A172 (cell line): ENCODE results near the gene CAPRIN2. TPM values are rescaled to one million over a fixed set of nuclear protein-coding genes. Genes with fewer than 3 reads are reported as not detected.

ENCODE experiments used
- DNase-seq: peaks from one replicate; pipeline ENCODE4 v3.0.0-alpha.2; 2015; ENCODE audit warnings: low spot score
- total RNA-seq: library from RNA; depleted of rRNA; stranded (reverse); fragments of >200 nt; shearing (Covaris generic); gene quantifications from 2 replicates; pipeline ENCODE4 v1.2.3, GENCODE V29; 2014; rRNA removed

The CAPRIN2 gene, protein sequence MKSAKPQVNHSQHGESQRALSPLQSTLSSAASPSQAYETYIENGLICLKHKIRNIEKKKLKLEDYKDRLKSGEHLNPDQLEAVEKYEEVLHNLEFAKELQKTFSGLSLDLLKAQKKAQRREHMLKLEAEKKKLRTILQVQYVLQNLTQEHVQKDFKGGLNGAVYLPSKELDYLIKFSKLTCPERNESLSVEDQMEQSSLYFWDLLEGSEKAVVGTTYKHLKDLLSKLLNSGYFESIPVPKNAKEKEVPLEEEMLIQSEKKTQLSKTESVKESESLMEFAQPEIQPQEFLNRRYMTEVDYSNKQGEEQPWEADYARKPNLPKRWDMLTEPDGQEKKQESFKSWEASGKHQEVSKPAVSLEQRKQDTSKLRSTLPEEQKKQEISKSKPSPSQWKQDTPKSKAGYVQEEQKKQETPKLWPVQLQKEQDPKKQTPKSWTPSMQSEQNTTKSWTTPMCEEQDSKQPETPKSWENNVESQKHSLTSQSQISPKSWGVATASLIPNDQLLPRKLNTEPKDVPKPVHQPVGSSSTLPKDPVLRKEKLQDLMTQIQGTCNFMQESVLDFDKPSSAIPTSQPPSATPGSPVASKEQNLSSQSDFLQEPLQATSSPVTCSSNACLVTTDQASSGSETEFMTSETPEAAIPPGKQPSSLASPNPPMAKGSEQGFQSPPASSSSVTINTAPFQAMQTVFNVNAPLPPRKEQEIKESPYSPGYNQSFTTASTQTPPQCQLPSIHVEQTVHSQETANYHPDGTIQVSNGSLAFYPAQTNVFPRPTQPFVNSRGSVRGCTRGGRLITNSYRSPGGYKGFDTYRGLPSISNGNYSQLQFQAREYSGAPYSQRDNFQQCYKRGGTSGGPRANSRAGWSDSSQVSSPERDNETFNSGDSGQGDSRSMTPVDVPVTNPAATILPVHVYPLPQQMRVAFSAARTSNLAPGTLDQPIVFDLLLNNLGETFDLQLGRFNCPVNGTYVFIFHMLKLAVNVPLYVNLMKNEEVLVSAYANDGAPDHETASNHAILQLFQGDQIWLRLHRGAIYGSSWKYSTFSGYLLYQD
- 21.9 and 29.3 TPM in 2 replicates for total RNA-seq

GRCh38 chr12:30754750-30755394, at the start of gene CAPRIN2:
TSS of gene CAPRIN2 (minus strand) at chr12:30754951. CDS start at chr12:30753520, 1,431 bp downstream.
- DNase-seq: peak; percentile 83

GRCh38 chr12:30797689-30798088, 42.9 kb upstream of the CAPRIN2 start:
- no peak for DNase-seq

GRCh38 chr12:30796891-30797371, 42.2 kb upstream of the CAPRIN2 start:
- DNase-seq: peak; percentile 70

- peak; percentile 32 for DNase-seq
Observed at GRCh38 chr12:30796313-30796780, 41.6 kb upstream of the CAPRIN2 start.

- peak; percentile 55 for DNase-seq
Observed at GRCh38 chr12:30795410-30796312, 40.9 kb upstream of the CAPRIN2 start.

- peak; percentile 99 for DNase-seq
Observed at GRCh38 chr12:30794591-30795409, 40.0 kb upstream of the CAPRIN2 start.

GRCh38 chr12:30794020-30794419, 39.3 kb upstream of the CAPRIN2 start:
- peak; percentile 50 for DNase-seq

GRCh38 chr12:30792648-30793499, 38.1 kb upstream of the CAPRIN2 start:
- peak; percentile 56 for DNase-seq

- no peak for DNase-seq
Observed at GRCh38 chr12:30792085-30792484, 37.3 kb upstream of the CAPRIN2 start.

GRCh38 chr12:30788754-30789153, 34.0 kb upstream of the CAPRIN2 start:
- no peak for DNase-seq

DNA sequence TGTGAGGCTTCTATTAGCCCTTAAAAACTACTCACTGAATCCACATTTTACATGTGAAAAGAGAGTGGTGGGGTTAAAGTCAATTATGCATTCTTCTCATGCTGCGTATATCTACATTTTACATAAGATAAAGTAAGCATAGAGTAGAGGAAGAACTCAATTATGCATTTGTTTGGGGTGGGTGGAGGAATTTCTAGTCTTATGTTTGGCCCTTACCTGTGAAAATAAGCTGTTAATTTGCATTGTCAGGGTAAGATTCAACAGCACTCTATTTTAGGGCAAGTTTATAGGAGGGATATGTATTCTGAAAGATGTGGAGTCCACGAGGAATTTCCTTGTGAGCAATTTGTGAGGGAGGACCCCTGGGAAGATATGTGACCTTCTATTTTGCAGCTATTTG, 30.9 kb upstream of the CAPRIN2 start:
- DNase-seq: no peak

DNA sequence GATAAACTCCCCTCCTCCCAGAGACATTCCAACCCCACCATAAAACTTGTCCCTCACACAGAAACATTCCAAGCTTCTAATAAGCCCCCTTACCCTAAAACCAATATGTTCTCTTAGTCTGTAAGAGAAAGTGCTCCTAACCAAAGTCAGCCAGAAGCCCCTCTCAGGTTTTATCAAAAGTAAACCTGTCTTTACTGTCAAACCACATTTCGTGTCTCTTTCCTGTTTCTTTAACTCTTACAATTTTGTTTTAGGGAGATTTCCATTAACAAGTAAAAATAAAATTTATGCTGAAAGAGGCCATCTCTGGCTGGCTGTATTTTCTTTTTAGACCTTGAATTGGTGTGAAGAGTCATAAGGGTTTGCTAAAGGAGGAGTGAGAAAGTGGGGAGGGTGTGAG, 29.8 kb upstream of the CAPRIN2 start:
- no peak for DNase-seq

DNA sequence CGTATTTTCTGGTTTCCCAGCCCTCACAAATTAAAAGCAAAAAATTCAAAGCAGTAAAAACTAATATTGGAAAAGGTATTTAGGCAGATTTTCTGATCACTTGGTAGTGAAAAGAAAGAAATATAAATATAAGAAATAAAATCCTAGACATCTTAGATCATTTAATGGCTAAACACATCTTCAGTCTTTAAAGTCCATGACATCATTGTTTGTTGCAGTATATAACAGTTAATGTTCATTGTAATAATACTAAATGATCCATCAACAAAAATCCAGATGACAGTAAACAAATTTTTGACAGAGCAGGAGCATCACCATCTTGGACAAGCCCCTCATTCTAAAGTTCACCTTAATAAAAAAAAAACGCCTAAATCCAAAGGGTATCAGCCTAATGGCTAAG, 29.2 kb upstream of the CAPRIN2 start:
- no peak for DNase-seq

DNA sequence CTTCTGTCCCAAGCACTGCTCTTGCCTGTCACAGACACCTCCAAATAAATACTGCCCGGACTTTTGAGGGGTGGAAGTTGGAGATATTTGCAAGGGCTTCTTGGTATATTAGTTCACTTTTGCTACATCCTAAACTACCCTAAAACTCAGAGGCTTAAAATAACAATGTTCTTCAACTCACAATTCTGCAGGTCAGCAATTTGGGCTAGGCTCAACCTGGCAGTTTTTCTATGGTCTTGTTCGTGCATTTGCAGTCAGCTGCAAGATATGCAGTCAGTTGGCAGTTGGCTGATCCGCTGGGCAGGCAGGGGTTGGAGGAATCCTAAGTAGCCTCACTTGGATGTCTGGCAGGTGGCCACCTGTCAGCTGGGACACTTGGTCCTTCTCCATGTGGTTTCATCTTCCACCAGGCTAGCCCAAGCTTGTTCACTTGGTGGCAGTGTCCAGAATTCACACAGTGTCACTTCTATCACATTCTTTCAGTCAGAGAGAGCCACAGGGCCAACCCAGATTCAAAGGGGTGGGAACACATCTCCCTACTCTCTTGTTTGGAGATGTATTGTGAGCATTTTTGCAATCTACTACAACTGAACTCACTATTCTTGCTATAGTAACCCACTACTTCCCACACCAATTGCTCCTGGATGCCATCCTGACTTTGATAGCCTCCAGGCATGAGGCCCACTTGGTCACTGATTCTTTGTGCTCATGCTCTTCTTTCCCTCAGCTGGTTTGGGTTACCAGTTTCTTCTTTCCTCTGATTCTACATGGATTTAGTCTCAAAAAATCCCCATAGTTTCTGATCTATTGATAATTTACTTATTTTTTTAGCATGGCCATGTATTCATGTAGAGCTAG, 27.8 kb upstream of the CAPRIN2 start:
- DNase-seq: no peak

DNA sequence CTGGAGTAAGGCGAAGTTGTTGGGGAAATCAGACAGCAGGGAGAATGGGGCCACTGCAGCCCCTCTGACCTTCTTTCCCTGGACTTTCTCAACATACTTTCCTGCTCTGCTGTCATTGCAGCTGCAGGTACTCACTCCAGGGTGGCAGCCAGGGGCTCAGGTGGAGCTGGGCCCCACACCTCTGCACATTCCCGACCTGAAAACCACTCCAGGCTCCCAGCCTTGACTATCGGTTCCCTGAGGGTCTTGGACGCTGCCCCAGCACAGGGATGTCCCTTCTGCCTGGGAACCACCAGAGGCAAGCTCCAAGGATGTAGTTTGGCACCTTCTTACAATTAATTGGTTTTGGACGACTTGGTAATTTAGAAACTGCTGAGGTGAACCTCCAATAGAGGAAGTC, 24.8 kb upstream of the CAPRIN2 start:
- no peak for DNase-seq

GRCh38 chr12:30779178-30779577, 24.4 kb upstream of the CAPRIN2 start:
- no peak for DNase-seq

DNA sequence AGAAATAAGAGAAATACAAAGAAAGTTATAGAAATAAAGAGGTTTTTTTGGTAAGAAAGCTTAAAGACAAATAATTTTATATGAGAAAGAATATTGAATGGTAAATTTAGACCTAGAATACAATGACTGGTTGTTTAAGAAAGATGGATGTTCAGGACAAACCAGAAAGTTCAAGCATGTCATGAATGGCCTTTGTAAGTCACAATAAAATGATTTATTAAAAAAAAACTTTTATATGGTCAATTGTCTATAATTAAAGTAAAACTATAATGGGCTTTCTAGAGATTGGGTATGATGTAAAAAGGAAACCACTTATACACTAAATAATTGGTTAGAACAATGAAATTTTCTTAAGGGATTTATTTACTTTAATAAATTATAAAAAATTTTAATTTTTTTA, 19.8 kb upstream of the CAPRIN2 start:
- no peak for DNase-seq

GRCh38 chr12:30769802-30770201, 15.1 kb upstream of the CAPRIN2 start:
- no peak for DNase-seq
